GM12878 (cell line): ENCODE results near the gene COX6A1. TPM values are rescaled to one million over a fixed set of nuclear protein-coding genes. Genes with fewer than 3 reads are reported as not detected.

Experiments
- ATAC-seq: fragments of 200-7000 bp; cut with Tn5 transposase; 3 replicates; pipeline ENCODE4 v1.9.1; 2020; ENCODE audit warnings: mild to moderate bottlenecking, moderate library complexity
- BruUV-seq: library from RNA; stranded (reverse); fragments of 400-500 nt; replicated peaks from 2 replicates; lab custom pipeline; 2021; lab: Mats Ljungman, UMichigan
- CTCF ChIA-PET: fragments of 300-600 bp; sonication (Branson Sonifier 250); formaldehyde crosslinking; extraction: SDS; loops from one replicate; lab custom pipeline; 2021; ENCODE audit warnings: inconsistent platforms; lab: Yijun Ruan, JAX
- POLR2A ChIA-PET: fragments of 350-600 bp; formaldehyde crosslinking; extraction: SDS; loops from one replicate; lab custom pipeline; 2021; ENCODE audit warnings: inconsistent platforms; lab: Charles Lee
- RAD21 ChIA-PET: fragments of 300-600 bp; sonication (Branson Sonifier 250); formaldehyde crosslinking; loops from one replicate; lab custom pipeline; 2023; ENCODE audit warnings: antibody characterized with exemption; ENCODE audit not compliant: unreplicated experiment; lab: Charles Lee
- SMC1A ChIA-PET: fragments of 300-600 bp; sonication (Branson Sonifier 250); formaldehyde crosslinking; loops from one replicate; lab custom pipeline; 2023; ENCODE audit not compliant: unreplicated experiment, uncharacterized antibody; lab: Charles Lee
- DNase-seq: peaks from one replicate; pipeline ENCODE4 v3.0.0-alpha.2; 2011; ENCODE audit warnings: low read depth, low spot score
- FAIRE-seq: peaks from 3 replicates; lab custom pipeline; 2011; peaks lifted over from hg19 to GRCh38; lab: Jason Lieb, UNC
- H2AFZ ChIP-seq: 2 replicates; pipeline ENCODE4 v1.6.0; 2011; ENCODE audit warnings: low read depth, low read length, control low read depth; ENCODE audit not compliant: control insufficient read depth
- H3K27ac ChIP-seq: 2 replicates; pipeline ENCODE4 v1.5.1; 2011; ENCODE audit warnings: control low read depth; ENCODE audit not compliant: control insufficient read depth, insufficient read depth
- H3K27me3 ChIP-seq, 2 experiments: replicated peaks in 1 of 2; 2 replicates each; pipeline versions ENCODE4 v1.6.0 to v1.6.1; 2011; ENCODE audit warnings: low read length in 1 of 2; ENCODE audit not compliant: control insufficient read depth in 2 of 2, insufficient read depth in 2 of 2
- H3K36me3 ChIP-seq, 2 experiments: 2 replicates each; pipeline ENCODE4 v1.5.1; 2011; ENCODE audit warnings: low read length in 1 of 2; ENCODE audit not compliant: control insufficient read depth in 2 of 2, insufficient read depth in 2 of 2
- H3K4me1 ChIP-seq: 2 replicates; pipeline ENCODE4 v1.6.1; 2011; ENCODE audit warnings: mild to moderate bottlenecking, low read length, moderate library complexity, mixed read lengths; ENCODE audit not compliant: control insufficient read depth, insufficient read depth
- H3K4me2 ChIP-seq: 2 replicates; pipeline ENCODE4 v1.6.0; 2011; ENCODE audit warnings: control low read depth; ENCODE audit not compliant: control insufficient read depth, insufficient read depth
- H3K4me3 ChIP-seq: fragments of 200-600 bp; sonication (generic); 2 replicates; pipeline ENCODE4 v1.5.1; 2016
- H3K79me2 ChIP-seq: 2 replicates; pipeline ENCODE4 v1.6.0; 2011; ENCODE audit warnings: low read length; ENCODE audit not compliant: control insufficient read depth, insufficient read depth
- H3K9ac ChIP-seq: 2 replicates; pipeline ENCODE4 v1.8.0; 2011; ENCODE audit warnings: low read length, control low read depth, mixed read lengths; ENCODE audit not compliant: control insufficient read depth, insufficient read depth
- H3K9me3 ChIP-seq: replicated peaks from 3 replicates; pipeline ENCODE4 v1.5.1; 2011; ENCODE audit warnings: mild to moderate bottlenecking, low read length; ENCODE audit not compliant: control insufficient read depth, insufficient read depth
- H4K20me1 ChIP-seq: 2 replicates; pipeline ENCODE4 v1.6.0; 2011; ENCODE audit not compliant: control insufficient read depth, insufficient read depth
- CBX3 ChIP-seq: fragments of 200-600 bp; sonication (generic); IDR thresholded peaks from 2 replicates; pipeline ENCODE4 v1.6.1; 2016; ENCODE audit warnings: low read depth, borderline replicate concordance
- FOXK2 ChIP-seq: fragments of 450-650 bp; IDR thresholded peaks from 2 replicates; pipeline ENCODE4 v1.6.1; 2017; ENCODE audit warnings: mild to moderate bottlenecking, moderate library complexity
- IRF4 ChIP-seq: IDR thresholded peaks from 2 replicates; pipeline ENCODE4 v1.6.1; 2011; ENCODE audit warnings: low read depth, low read length
- MTA3 ChIP-seq: IDR thresholded peaks from 2 replicates; pipeline ENCODE4 v1.6.1; 2012; ENCODE audit warnings: low read length, inconsistent platforms, borderline replicate concordance
- MXI1 ChIP-seq: fragments of 150-350 bp; IDR thresholded peaks from 2 replicates; pipeline ENCODE4 v1.6.1; 2011; ENCODE audit warnings: low read depth, mild to moderate bottlenecking, inconsistent platforms, low read length, improper control_type of control experiment
- NBN ChIP-seq: fragments of 450-650 bp; IDR thresholded peaks from 2 replicates; pipeline ENCODE4 v1.6.1; 2016
- SMAD5 ChIP-seq: IDR thresholded peaks from 2 replicates; pipeline ENCODE4 v1.6.1; 2016; ENCODE audit warnings: antibody characterized with exemption, low read depth
- SREBF1 ChIP-seq: IDR thresholded peaks from 2 replicates; pipeline ENCODE4 v1.6.1; 2012; ENCODE audit warnings: mild to moderate bottlenecking, low read length
- TAF1 ChIP-seq: IDR thresholded peaks from 2 replicates; pipeline ENCODE4 v1.6.1; 2011; ENCODE audit warnings: mild to moderate bottlenecking, low read depth, low read length, borderline replicate concordance
- WGBS: methylation state at CpG from one replicate; pipeline ENCODE4 v1.1.6; 2016; ENCODE audit warnings: low lambda C conversion rate; ENCODE audit not compliant: insufficient replicate concordance, insufficient coverage; ENCODE audit errors: missing lambda C conversion rate; 5-methylcytosine and 5-hydroxymethylcytosine counted together
- in situ Hi-C: fragments of 300-500 bp; cut with MboI; formaldehyde crosslinking; loops from 9 replicates; pipeline ENCODE4 v1.14.3; 2018; ENCODE audit warnings: mixed read lengths
- intact Hi-C: fragments of 100-400 bp; cut with micrococcal nuclease; formaldehyde crosslinking; loops from one replicate; pipeline ENCODE4 v1.14.2; 2022; ENCODE audit not compliant: unreplicated experiment
- polyA plus RNA-seq, 11 experiments: library from polyadenylated mRNA; depleted of rRNA in 4 of 11; unstranded in 6 of 11; stranded (reverse) in 5 of 11; fragments of >200 nt; fragmentation: Nextera tagmentation in 4 of 11; fragmentation: Illumina TruSeq in 1 of 11; extraction: Ambion mirVana in 4 of 11; extraction: Trizol in 1 of 11; gene quantifications; 1 replicate in 1 of 11; 2 replicates in 10 of 11; pipeline versions ENCODE4 v1.2.1 to v1.2.3, GENCODE V29; 2011 to 2016; ENCODE audit warnings: inconsistent platforms in 2 of 11, missing spikeins in 2 of 11, low read depth in 1 of 11
- total RNA-seq, 4 experiments: library from RNA; depleted of rRNA in 3 of 4; stranded (reverse); fragments of >200 nt in 3 of 4; fragmentation: Illumina TruSeq in 1 of 4; extraction: Trizol in 1 of 4; gene quantifications; 2 replicates each; pipeline versions ENCODE4 v1.2.1 to v1.2.3, GENCODE V29; 2013 to 2021
- TF ChIP-seq, protein P1 (sequence below): IDR thresholded peaks from 2 replicates; pipeline ENCODE4 v1.6.1; 2012; ENCODE audit warnings: improper control_type of control experiment, low read depth, low read length; ENCODE audit not compliant: insufficient replicate concordance
- TF ChIP-seq, protein P2 (sequence below): fragments of 450-650 bp; IDR thresholded peaks from 2 replicates; pipeline ENCODE4 v1.6.1; 2016; ENCODE audit warnings: mild to moderate bottlenecking
- TF ChIP-seq, protein P3 (sequence below): fragments of 450-650 bp; conservative IDR thresholded peaks from 2 replicates; pipeline ENCODE4 v1.6.1; 2017; ENCODE audit warnings: mild to moderate bottlenecking, moderate library complexity
- TF ChIP-seq, protein P4 (sequence below): IDR thresholded peaks from 2 replicates; pipeline ENCODE4 v1.6.1; 2012; ENCODE audit warnings: mild to moderate bottlenecking, low read depth, low read length

Gene COX6A1
- total and polyA plus RNA-seq, 10 of the 15 experiments (the other 5 are each of a cell fraction or from before 2014, with no cell fraction given) = 408 to 2,723 (median 1,019) TPM

DNA sequence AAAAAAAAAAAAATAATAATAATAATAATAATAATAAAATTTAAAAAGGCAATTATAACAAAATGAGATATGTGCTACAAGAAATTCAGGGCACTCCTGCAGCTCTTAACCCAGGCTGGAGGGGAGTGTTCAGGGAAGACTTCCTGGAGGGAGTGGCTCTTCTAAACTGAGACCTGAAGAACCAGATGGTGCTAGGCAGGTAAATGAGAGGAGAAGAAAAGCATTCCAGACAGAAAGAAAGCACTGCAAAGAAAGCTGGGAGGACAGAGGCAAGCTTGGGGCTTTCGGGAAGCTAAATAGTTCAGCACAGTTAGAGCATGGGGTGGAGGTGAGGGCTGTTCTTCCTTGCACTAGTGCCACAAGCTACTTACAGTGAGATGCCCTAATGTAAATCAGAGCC, 41.5 kb downstream of the COX6A1 start:
- Histone ChIP-seq H3K36me3 (no peaks in the 10 kb centered on the region), H3K4me3 (no peak overlapping the region), H3K27ac (no peak overlapping the region), H3K9ac (no peak overlapping the region), H2AFZ (no peak overlapping the region), H4K20me1 (no peaks in the 10 kb centered on the region), H3K4me2 (no peak overlapping the region), H3K4me1 (peaks cover 2% of the 10 kb centered on the region; the same call in 1 of the 2 replicates), H3K27me3 (no peaks in the 10 kb centered on the region), H3K79me2 (no peaks in the 10 kb centered on the region), H3K9me3 (no peaks in the 10 kb centered on the region)
- ATAC-seq = no peak
- RAD21 ChIA-PET = no interaction called here
- POLR2A ChIA-PET = interaction anchor here (0.7 kb wide), 3 partner anchors 11 to 826 kb away, joined by 3 read pairs; no protein-coding TSS in a partner anchor
- SMC1A ChIA-PET = interaction anchor here (1.4 kb wide), 1 partner anchor 15 kb away, joined by 3 read pairs; no protein-coding TSS in a partner anchor
- FAIRE-seq = no peak
- WGBS = 94% methylated on average over 1 of the region's 1 CpG
- no TSS peak for BruUV-seq
- DNase-seq = no peak
- in situ Hi-C loops = no loop called here
- CTCF ChIA-PET = interaction anchor here (0.5 to 1.7 kb wide), 2 partner anchors 17 to 82 kb away, joined by 4 read pairs; no protein-coding TSS in a partner anchor
- intact Hi-C loops = no loop called here
- TF ChIP-seq, protein P1, sequence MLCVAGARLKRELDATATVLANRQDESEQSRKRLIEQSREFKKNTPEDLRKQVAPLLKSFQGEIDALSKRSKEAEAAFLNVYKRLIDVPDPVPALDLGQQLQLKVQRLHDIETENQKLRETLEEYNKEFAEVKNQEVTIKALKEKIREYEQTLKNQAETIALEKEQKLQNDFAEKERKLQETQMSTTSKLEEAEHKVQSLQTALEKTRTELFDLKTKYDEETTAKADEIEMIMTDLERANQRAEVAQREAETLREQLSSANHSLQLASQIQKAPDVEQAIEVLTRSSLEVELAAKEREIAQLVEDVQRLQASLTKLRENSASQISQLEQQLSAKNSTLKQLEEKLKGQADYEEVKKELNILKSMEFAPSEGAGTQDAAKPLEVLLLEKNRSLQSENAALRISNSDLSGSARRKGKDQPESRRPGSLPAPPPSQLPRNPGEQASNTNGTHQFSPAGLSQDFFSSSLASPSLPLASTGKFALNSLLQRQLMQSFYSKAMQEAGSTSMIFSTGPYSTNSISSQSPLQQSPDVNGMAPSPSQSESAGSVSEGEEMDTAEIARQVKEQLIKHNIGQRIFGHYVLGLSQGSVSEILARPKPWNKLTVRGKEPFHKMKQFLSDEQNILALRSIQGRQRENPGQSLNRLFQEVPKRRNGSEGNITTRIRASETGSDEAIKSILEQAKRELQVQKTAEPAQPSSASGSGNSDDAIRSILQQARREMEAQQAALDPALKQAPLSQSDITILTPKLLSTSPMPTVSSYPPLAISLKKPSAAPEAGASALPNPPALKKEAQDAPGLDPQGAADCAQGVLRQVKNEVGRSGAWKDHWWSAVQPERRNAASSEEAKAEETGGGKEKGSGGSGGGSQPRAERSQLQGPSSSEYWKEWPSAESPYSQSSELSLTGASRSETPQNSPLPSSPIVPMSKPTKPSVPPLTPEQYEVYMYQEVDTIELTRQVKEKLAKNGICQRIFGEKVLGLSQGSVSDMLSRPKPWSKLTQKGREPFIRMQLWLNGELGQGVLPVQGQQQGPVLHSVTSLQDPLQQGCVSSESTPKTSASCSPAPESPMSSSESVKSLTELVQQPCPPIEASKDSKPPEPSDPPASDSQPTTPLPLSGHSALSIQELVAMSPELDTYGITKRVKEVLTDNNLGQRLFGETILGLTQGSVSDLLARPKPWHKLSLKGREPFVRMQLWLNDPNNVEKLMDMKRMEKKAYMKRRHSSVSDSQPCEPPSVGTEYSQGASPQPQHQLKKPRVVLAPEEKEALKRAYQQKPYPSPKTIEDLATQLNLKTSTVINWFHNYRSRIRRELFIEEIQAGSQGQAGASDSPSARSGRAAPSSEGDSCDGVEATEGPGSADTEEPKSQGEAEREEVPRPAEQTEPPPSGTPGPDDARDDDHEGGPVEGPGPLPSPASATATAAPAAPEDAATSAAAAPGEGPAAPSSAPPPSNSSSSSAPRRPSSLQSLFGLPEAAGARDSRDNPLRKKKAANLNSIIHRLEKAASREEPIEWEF = no peak
- TF ChIP-seq MTA3 (no peak), FOXK2 (no peak), SMAD5 (no peak), IRF4 (no peak), MXI1 (no peak), NBN (no peak), SREBF1 (no peak), TAF1 (no peak), CBX3 (no peak)
- TF ChIP-seq, protein P2, sequence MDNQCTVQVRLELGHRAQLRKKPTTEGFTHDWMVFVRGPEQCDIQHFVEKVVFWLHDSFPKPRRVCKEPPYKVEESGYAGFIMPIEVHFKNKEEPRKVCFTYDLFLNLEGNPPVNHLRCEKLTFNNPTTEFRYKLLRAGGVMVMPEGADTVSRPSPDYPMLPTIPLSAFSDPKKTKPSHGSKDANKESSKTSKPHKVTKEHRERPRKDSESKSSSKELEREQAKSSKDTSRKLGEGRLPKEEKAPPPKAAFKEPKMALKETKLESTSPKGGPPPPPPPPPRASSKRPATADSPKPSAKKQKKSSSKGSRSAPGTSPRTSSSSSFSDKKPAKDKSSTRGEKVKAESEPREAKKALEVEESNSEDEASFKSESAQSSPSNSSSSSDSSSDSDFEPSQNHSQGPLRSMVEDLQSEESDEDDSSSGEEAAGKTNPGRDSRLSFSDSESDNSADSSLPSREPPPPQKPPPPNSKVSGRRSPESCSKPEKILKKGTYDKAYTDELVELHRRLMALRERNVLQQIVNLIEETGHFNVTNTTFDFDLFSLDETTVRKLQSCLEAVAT = no peak
- TF ChIP-seq, protein P3, sequence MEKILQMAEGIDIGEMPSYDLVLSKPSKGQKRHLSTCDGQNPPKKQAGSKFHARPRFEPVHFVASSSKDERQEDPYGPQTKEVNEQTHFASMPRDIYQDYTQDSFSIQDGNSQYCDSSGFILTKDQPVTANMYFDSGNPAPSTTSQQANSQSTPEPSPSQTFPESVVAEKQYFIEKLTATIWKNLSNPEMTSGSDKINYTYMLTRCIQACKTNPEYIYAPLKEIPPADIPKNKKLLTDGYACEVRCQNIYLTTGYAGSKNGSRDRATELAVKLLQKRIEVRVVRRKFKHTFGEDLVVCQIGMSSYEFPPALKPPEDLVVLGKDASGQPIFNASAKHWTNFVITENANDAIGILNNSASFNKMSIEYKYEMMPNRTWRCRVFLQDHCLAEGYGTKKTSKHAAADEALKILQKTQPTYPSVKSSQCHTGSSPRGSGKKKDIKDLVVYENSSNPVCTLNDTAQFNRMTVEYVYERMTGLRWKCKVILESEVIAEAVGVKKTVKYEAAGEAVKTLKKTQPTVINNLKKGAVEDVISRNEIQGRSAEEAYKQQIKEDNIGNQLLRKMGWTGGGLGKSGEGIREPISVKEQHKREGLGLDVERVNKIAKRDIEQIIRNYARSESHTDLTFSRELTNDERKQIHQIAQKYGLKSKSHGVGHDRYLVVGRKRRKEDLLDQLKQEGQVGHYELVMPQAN = no peak
- TF ChIP-seq, protein P4, sequence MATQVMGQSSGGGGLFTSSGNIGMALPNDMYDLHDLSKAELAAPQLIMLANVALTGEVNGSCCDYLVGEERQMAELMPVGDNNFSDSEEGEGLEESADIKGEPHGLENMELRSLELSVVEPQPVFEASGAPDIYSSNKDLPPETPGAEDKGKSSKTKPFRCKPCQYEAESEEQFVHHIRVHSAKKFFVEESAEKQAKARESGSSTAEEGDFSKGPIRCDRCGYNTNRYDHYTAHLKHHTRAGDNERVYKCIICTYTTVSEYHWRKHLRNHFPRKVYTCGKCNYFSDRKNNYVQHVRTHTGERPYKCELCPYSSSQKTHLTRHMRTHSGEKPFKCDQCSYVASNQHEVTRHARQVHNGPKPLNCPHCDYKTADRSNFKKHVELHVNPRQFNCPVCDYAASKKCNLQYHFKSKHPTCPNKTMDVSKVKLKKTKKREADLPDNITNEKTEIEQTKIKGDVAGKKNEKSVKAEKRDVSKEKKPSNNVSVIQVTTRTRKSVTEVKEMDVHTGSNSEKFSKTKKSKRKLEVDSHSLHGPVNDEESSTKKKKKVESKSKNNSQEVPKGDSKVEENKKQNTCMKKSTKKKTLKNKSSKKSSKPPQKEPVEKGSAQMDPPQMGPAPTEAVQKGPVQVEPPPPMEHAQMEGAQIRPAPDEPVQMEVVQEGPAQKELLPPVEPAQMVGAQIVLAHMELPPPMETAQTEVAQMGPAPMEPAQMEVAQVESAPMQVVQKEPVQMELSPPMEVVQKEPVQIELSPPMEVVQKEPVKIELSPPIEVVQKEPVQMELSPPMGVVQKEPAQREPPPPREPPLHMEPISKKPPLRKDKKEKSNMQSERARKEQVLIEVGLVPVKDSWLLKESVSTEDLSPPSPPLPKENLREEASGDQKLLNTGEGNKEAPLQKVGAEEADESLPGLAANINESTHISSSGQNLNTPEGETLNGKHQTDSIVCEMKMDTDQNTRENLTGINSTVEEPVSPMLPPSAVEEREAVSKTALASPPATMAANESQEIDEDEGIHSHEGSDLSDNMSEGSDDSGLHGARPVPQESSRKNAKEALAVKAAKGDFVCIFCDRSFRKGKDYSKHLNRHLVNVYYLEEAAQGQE = no peak
